DMS53 treated with DMSO at 0.1 percent for 48 hours (cell line): ENCODE results near the gene DHX34.
"Not testable (repeated sequence)": the region's sequence is repeated elsewhere in the genome, so short reads cannot be mapped to it uniquely, and the experiment has no call there.

ENCODE experiments used
- DNase-seq: peaks from one replicate; lab custom pipeline; 2025; ENCODE audit not compliant: unreplicated experiment; lab: John Stamatoyannopoulos, UW

The DHX34 gene

GRCh38 chr19:47323872-47324271, 25.2 kb upstream of the DHX34 start:
- DNase-seq: no peak

GRCh38 chr19:47324502-47324901, 24.6 kb upstream of the DHX34 start:
- DNase-seq: no peak

- no peak for DNase-seq
Measured at GRCh38 chr19:47330466-47330869, 18.6 kb upstream of the DHX34 start.

- DNase-seq: no peak
Measured at GRCh38 chr19:47331490-47331889, 17.6 kb upstream of the DHX34 start.

GRCh38 chr19:47331931-47332547, 17.1 kb upstream of the DHX34 start, which contains the start of gene C5AR2:
TSS of gene C5AR2 (plus strand) at chr19:47332175. CDS start at chr19:47340800, 8,625 bp downstream.
- DNase-seq: no peak

GRCh38 chr19:47336765-47337718, 12.1 kb upstream of the DHX34 start:
- DNase-seq: not testable (repeated sequence)

GRCh38 chr19:47339196-47339880, 9.8 kb upstream of the DHX34 start:
- no peak for DNase-seq

- DNase-seq: no peak
Measured at GRCh38 chr19:47340477-47341208, 8.5 kb upstream of the DHX34 start.

GRCh38 chr19:47341734-47342133, 7.4 kb upstream of the DHX34 start:
- DNase-seq: no peak

- DNase-seq: no peak
Measured at GRCh38 chr19:47343194-47343802, 5.8 kb upstream of the DHX34 start.

GRCh38 chr19:47344425-47344824, 4.7 kb upstream of the DHX34 start:
- no peak for DNase-seq

GRCh38 chr19:47346024-47346423, 3.1 kb upstream of the DHX34 start:
- not testable (repeated sequence) for DNase-seq

- no peak for DNase-seq
Measured at GRCh38 chr19:47350630-47351029, 1.5 kb downstream of the DHX34 start.

- DNase-seq: no peak
Measured at GRCh38 chr19:47351548-47351947, 2.4 kb downstream of the DHX34 start.

- DNase-seq: no peak
Measured at GRCh38 chr19:47352095-47352494, 3.0 kb downstream of the DHX34 start.

- no peak for DNase-seq
Measured at GRCh38 chr19:47353307-47353712, 4.2 kb downstream of the DHX34 start.

GRCh38 chr19:47356900-47357299, 7.8 kb downstream of the DHX34 start:
- DNase-seq: no peak

- DNase-seq: no peak
Measured at GRCh38 chr19:47357788-47358680, 8.9 kb downstream of the DHX34 start.

- DNase-seq: no peak
Measured at GRCh38 chr19:47358936-47359335, 9.8 kb downstream of the DHX34 start.
